ENCODE data around the gene ADRB1.
A peak's percentile ranks its signal among the peaks of the same experiment; 100 is the strongest.

The ADRB1 gene

GRCh38 chr10:114043532-114044246, at the start of gene ADRB1:
Gene ADRB1 (plus strand): TSS chr10:114043866. CDS start chr10:114044133, 267 bp downstream.
- peak; percentile 27 for DNase-seq

GRCh38 chr10:113995201-113995600, 48.5 kb upstream of the ADRB1 start:
- DNase-seq, result no peak

GRCh38 chr10:113997428-113997827, 46.2 kb upstream of the ADRB1 start:
- DNase-seq, result no peak

GRCh38 chr10:113999531-113999930, 44.1 kb upstream of the ADRB1 start:
- no peak for DNase-seq

- no peak for DNase-seq
Observed at GRCh38 chr10:114000457-114001010, 43.1 kb upstream of the ADRB1 start.

- no peak for DNase-seq
Observed at GRCh38 chr10:114002422-114002821, 41.2 kb upstream of the ADRB1 start.

- DNase-seq, result no peak
Observed at GRCh38 chr10:114003161-114003941, 40.3 kb upstream of the ADRB1 start.

GRCh38 chr10:114009281-114009996, 34.2 kb upstream of the ADRB1 start:
- DNase-seq, result peak; percentile 29

- DNase-seq, result no peak
Observed at GRCh38 chr10:114010316-114010715, 33.4 kb upstream of the ADRB1 start.

GRCh38 chr10:114012650-114013049, 31.0 kb upstream of the ADRB1 start:
- no peak for DNase-seq

- DNase-seq, result no peak
Observed at GRCh38 chr10:114015708-114016107, 28.0 kb upstream of the ADRB1 start.

GRCh38 chr10:114017271-114017670, 26.4 kb upstream of the ADRB1 start:
- DNase-seq, result no peak

- DNase-seq, result peak; percentile 28
Observed at GRCh38 chr10:114017873-114018272, 25.8 kb upstream of the ADRB1 start.

- DNase-seq, result no peak
Observed at GRCh38 chr10:114019226-114019625, 24.4 kb upstream of the ADRB1 start.

GRCh38 chr10:114021154-114021553, 22.5 kb upstream of the ADRB1 start:
- no peak for DNase-seq

GRCh38 chr10:114021717-114022680, 21.7 kb upstream of the ADRB1 start:
- DNase-seq, result peak; percentile 46

GRCh38 chr10:114022766-114023597, 20.7 kb upstream of the ADRB1 start:
- DNase-seq, result no peak

- no peak for DNase-seq
Observed at GRCh38 chr10:114024876-114025610, 18.6 kb upstream of the ADRB1 start.

GRCh38 chr10:114025611-114026130, 18.0 kb upstream of the ADRB1 start:
- DNase-seq, result no peak

All from kidney glomerular epithelial cell (primary cell).